IPS DF 19.7 (cell line): ENCODE measurements around the gene ZFP30.
"Not testable (repeated sequence)": the region's sequence is repeated elsewhere in the genome, so short reads cannot be mapped to it uniquely, and the experiment has no call there.

Source experiments
- DNase-seq: peaks from one replicate; pipeline ENCODE4 v3.0.0-alpha.2; 2013; ENCODE audit warnings: low read depth, low spot score

ZFP30 gene

DNA sequence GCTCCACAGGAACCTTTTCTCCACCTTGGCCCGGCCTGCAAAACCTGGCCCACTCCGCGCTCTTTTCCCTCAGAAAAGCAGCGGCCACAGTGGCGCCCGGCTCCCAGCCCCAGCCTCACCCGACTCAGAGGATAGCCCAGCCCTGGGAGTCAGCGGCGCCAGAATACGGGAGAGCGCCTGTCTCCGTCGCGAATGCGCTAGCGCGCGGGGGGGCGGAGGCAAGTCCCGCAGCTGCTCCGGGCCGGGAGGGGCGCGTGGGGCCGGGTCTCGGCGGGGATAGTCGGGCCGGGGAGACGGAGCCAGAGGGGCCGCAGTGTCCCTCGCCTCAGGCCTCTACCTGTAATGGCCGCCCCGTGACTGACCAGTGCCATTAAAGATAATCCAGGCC, at the start of gene ZFP30:
Gene ZFP30 (minus strand): TSS at position 165 of the 388 bp plus-strand sequence. CDS start 7,643 bp downstream, outside the sequence.
- no peak for DNase-seq

GRCh38 chr19:37699057-37699456, 43.8 kb upstream of the ZFP30 start:
- DNase-seq: no peak

DNA sequence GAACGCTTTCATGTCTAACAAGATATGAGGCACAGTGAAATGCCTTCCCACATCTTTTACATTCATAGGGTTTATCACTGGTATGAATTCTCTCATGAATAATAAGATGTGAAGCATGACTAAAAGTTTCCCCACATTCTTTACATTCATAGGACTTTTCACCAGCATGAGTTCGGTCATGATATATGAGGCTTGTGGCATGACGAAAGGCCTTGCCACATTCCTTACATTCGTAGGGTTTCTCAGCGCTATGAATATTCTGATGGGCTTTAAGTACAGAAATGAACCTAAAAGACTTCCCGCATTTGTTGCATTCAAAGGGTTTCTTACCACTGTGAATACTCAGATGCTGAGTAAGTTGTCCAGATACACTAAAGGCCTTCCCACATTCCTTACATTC, 43.0 kb upstream of the ZFP30 start:
- DNase-seq: no peak

DNA sequence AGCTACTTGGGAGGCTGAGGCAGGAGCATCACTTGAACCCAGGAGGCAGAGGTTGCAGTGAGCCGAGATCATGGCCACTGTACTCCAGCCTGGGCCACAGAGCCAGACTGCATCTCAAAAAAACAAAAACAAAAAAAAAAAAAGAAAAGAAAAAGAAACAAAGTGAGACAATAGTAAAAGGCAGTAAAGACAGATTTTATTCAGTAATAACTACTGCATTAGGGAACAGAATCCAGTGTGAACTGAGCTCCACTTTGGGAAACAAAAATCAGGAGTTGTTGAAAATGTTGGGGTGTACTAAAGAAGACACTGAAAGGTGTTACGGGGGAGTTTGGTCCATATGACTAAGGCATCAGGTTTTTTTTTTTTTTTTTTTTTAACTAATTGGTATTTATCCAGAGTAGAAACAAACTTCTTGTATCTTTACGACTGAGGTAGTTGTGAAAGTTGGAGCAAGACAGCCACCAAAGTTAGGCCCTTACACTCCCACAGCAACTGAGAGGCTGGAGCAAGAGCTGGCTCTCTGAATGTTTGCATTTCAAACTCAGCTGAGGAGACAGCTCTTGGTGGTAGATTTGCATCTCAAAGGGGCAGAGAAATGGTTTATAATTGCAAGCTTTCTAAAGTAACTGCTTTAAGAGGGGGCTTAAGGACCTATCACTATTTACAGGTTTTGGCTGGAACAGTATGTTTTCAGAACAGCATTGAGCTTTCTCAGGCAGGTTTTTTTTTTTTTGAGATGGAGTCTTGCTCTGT, 40.1 kb upstream of the ZFP30 start:
- DNase-seq: no peak

DNA sequence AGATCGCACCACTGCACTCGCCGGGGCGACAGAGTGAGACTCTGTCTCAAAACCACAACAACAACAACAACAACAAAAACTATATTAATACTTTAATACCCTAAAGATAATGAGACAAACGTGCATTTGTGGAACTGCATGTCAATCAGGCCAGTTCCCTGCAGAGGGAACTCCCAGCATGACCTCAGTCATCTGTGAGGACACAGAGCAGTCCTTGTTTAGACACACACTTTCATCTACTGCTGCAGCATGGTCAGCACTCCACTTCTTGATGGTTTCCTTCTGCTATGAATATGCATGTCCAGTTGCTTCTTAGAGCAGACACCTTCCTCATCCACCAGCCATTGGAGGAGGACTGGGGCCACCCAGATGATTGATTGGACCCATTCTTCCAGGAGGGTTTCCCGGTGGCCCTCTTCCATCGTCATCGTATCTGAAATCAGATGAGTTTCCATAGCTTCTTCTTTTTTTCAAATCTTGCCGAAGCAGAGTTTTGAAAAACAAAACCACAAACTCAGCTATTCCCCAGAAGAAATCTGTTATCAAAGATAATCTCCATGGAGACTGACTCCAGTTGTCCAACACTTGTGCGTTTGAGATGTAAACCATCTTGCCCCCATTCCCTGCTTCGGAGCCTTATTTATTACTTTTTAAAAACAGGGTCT, 37.8 kb upstream of the ZFP30 start:
- no peak for DNase-seq

- DNase-seq: peak; percentile 67
These were observed 36.7 kb upstream of the ZFP30 start for GRCh38 chr19:37691881-37692504.

- DNase-seq: no peak
These were observed 28.3 kb upstream of the ZFP30 start for GRCh38 chr19:37683520-37683919.

- no peak for DNase-seq
These were observed 14.2 kb upstream of the ZFP30 start for GRCh38 chr19:37669450-37669914.

- not testable (repeated sequence) for DNase-seq
These were observed 1.9 kb upstream of the ZFP30 start for GRCh38 chr19:37657157-37657556.

DNA sequence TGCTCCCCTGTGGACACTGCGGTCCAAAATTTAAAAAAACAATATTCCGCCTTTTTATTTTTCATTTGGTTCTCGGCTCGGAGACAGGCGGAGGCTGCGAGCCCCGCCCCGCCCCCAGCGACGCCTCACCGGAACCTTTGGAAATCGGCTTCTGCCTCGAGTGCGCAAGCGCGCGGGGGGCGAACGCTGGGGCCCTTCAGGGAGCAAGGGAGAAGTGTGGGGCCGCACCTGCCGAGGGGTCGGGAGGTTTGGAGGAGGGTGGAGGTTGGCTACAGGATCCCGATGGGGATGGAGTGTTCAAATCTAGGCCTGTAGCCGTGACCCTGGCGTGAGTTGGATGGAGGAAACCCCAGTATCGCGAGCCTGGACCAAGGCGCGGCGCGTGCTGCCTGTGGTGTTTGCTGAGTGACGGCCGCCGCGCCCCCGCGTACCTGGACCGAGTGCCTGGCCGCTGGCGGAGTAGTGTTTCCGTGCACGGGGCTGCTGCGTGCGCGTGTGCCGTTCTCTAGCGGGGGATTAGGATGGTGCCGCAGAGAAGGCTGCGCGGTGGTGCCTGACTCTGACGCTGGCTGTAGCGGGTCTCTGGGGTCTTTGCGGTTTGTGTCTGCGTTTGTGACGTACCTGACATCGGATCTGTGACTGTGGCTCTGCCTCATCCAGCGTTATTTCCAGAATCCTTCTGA, 565 bp upstream of the ZFP30 start:
- peak; percentile 59 for DNase-seq

- no peak for DNase-seq
These were observed 500 bp downstream of the ZFP30 start for GRCh38 chr19:37654629-37655300.

DNA sequence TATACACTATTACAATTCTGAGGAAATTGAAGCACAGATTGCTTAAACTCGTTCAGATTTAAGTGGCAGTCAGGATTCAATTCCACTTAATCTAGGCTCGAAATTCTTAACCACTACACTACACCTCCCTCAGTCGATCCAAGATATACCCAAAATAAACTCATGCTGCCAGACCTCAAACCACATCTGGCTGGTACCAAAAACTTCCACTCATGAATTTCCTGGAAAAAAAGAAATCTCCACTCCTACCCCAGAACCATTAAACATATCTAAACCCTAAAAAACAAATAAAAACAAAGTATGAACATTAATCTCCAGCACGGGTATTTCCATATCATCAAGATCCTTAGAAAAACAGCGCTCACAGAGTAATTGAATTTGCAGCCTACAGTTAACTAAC, 1.1 kb downstream of the ZFP30 start:
- no peak for DNase-seq

- DNase-seq: no peak
These were observed 19.9 kb downstream of the ZFP30 start for GRCh38 chr19:37635076-37636056.

GRCh38 chr19:37594982-37595382, 60.3 kb downstream of the ZFP30 start:
- no peak for DNase-seq

- DNase-seq: peak; percentile 93
These were observed 60.8 kb downstream of the ZFP30 start, which contains the start of the genes ZNF540 and ZNF571 for GRCh38 chr19:37594304-37594981. Gene ZNF540, plus strand, starts transcription at chr19:37594876. Its CDS starts 3,572 bp downstream, at chr19:37598448. Gene ZNF571, minus strand, starts transcription at chr19:37594792. Its CDS starts 8,116 bp downstream, at chr19:37586676.

DNA sequence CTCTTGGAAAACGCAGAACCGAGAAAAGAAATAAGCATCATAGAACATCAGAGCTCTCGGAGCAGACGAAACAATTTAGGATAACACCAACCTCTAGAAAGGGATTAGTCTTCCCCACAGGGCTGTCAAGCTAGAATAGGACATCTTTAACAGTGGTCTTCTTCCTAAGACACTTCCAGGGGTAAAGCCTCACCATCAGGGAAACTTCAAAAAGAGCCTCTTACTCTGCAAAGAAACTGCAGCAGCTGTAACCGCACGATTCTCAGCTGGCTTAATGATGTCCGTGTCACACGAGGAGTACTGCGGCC, 61.3 kb downstream of the ZFP30 start:
- DNase-seq: no peak

DNA sequence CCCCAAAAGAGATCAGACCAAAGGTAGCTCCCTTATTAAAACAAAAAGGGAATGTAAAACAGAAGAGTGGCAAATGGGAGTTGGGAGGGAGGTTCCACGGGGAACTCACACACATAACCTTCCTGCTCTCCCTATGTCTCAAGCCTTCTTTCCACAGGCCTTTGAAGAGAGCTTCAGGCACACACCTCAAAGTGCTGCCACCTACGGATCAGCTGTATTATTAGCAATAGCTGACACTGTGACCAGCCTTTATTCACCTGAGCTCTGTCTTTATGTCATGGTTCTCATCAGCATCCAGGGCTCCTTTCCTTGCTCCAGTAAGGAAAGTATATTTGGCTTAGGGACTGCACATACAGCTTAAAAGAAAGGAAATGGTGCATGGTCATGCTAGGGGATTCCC, 71.9 kb downstream of the ZFP30 start:
- DNase-seq: no peak

GRCh38 chr19:37572203-37572602, 83.1 kb downstream of the ZFP30 start:
- DNase-seq: no peak

DNA sequence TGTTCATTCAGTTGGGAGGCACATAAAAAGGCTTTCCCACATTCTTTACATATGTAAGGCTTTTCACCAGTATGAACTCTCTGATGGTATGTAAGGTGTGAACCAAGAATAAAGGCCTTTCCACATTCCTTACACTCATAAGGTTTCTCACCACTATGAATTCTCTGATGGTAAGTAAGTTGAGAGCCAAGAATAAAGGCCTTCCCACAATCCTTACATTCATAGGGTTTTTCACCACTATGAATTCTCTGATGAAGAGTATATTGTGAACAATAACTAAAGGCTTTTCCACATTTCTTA, 89.9 kb downstream of the ZFP30 start:
- no peak for DNase-seq
